Tibial nerve (tissue), 3 donors: ENCODE data around the gene TGFB3.

Source experiments
- CTCF ChIP-seq, 5 experiments: fragments of 200-600 bp in 3 of 5; fragments of 450-650 bp in 2 of 5; sonication (generic) in 3 of 5; IDR thresholded peaks; one replicate each; pipeline ENCODE4 v1.5.1; 2016 to 2019; ENCODE audit warnings: antibody characterized with exemption in 5 of 5, mild to moderate bottlenecking in 3 of 5, moderate library complexity in 2 of 5
- POLR2A ChIP-seq, 2 donors: fragments of 450-650 bp; IDR thresholded peaks; one replicate each; pipeline ENCODE4 v1.6.1; 2017; ENCODE audit warnings: antibody characterized with exemption in 2 of 2, mild to moderate bottlenecking in 2 of 2, moderate library complexity in 2 of 2

GRCh38 chr14:75979648-75980565 lies 1.9 kb downstream of the TGFB3 start:
- TF ChIP-seq CTCF (IDR thresholded peaks at IDR 0.05) (no peak), POLR2A (IDR thresholded peaks at IDR 0.05) (no peak)
